Measurements from ENCODE around the gene ENC1. TPM values are rescaled to one million over a fixed set of nuclear protein-coding genes. Genes with fewer than 3 reads are reported as not detected.

The ENC1 gene
- total and polyA plus RNA-seq, 9 donors, result 13.2 to 57.2 (median 27.7) TPM

DNA sequence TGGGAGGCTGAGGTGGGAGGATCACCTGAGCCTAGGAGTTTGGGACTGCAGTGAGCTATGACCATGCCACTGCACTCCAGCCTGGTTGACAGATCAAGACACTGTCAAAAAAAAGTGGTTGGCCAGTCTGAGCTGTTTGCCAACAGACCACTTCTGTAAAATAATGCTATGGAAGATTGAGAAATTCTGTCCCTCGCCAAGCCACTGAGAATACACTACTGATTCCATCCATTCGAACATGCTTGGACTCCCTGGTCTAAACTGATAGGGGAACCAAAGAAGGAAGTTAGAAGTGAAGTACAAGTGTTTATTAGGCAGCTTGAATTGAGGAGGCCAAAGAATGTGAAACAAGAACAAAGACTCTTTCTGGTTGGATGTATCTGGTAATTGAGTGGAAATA is 27.2 kb downstream of the ENC1 start:
- no peak for TF ChIP-seq POLR2A (IDR thresholded peaks at IDR 0.05)
- no peak for TF ChIP-seq EP300 (IDR thresholded peaks at IDR 0.05)
- no peak for TF ChIP-seq CTCF (IDR thresholded peaks at IDR 0.05)

DNA sequence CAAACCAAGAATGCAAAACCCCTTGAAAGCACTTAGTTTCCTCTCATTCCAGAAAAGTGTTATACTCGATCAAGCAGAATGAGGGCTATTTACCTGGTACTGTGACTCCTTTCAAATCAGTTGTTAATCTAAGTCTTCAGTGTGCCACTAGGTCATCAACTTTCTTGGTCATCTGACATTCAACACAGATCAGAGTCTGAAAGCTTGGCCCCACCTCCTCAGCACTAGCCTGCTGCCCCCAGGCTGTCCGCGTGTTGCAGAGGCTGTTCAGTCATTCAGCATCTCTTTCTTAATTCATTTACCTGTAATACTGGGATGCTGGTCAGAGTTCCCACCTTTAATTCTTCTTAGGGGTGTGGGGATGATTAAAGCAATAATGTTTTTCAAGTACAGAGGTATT is 28.5 kb downstream of the ENC1 start:
- TF ChIP-seq POLR2A (IDR thresholded peaks at IDR 0.05) (no peak), CTCF (IDR thresholded peaks at IDR 0.05) (no peak), EP300 (IDR thresholded peaks at IDR 0.05) (no peak)
- WGBS, 3 donors, result 92 to 98% (median 92%) methylated on average over 3 of the region's 3 CpGs

More for the DNA sequence above, 27.2 kb downstream of the ENC1 start:
- Histone ChIP-seq H3K4me3 (no peak overlapping the region), H3K36me3 (no peaks in the 10 kb centered on the region), H3K9me3 (no peaks in the 10 kb centered on the region), H3K27ac (no peak overlapping the region), H3K4me1 (ENCODE audit: insufficient read depth) (peaks cover 6% of the 10 kb centered on the region), H3K27me3 (no peaks in the 10 kb centered on the region)
- no peak for DNase-seq
- intact Hi-C loops (cut with DNase I), result no loop called here
- 87 to 94% (median 92%) methylated on average over 2 of the region's 2 CpGs for WGBS, 3 donors

DNA sequence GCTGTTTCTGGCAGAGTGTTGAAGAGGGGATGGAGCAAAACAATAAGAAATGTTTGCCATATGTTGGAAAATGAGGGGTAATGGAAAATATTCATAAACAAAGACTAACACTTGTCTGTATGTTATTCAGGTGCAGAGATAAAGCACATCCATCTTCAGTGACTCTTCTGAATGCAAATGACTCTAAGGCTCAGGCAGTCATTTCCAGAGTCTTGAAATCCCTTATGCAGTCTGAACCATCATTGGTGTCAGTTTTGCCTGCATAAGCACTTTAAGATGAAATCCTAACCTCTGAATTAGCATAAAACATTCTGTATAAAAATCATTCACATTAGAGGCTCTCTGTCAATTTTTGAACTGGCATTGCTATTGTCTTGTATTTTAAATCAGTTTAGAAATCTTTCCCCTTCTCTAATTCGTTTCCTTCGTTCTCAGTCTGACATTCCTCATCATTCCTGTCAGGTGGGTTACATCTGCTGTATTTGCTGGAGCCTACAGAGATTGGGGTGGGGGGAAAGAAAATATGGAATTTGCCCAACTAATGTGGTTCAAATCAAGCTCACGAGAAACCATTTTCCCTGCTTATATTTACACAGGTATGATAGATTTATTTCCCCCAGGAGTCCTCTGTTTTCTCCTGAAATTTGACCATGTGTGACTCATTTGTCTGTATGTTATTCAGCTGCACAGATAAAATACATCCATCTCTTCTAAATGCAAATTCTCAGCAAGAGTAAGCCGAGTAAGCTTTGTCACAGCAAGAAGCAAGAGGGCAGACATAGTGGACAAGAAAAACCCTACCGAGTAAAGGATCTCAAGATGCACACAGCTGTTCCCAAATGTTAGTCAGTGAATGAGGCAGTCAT is 31.6 kb downstream of the ENC1 start:
- DNase-seq, result no peak
- TF ChIP-seq POLR2A (IDR thresholded peaks at IDR 0.05), result no peak
- no peak for TF ChIP-seq EP300 (IDR thresholded peaks at IDR 0.05)
- no peak for TF ChIP-seq CTCF (IDR thresholded peaks at IDR 0.05)
- no peaks in the 10 kb centered on the region for H3K27me3 ChIP-seq
- H3K27ac ChIP-seq, result no peak overlapping the region
- intact Hi-C loops (cut with DNase I), result loop anchor here in 1 of 4 donors (10.0 kb wide), 1 partner anchor 546 kb away; no protein-coding TSS in a partner anchor
- H3K36me3 ChIP-seq, result no peaks in the 10 kb centered on the region
- H3K4me3 ChIP-seq, result no peak overlapping the region
- WGBS, 3 donors, result 82 to 89% (median 84%) methylated on average over 5 of the region's 5 CpGs
- no peaks in the 10 kb centered on the region for H3K9me3 ChIP-seq
- no peaks in the 10 kb centered on the region for H3K4me1 ChIP-seq (ENCODE audit: insufficient read depth)

More for the DNA sequence above, 28.5 kb downstream of the ENC1 start:
- intact Hi-C loops (cut with DNase I), result no loop called here
- no peak overlapping the region for H3K4me3 ChIP-seq
- no peaks in the 10 kb centered on the region for H3K9me3 ChIP-seq
- H3K27ac ChIP-seq, result no peak overlapping the region
- DNase-seq, result no peak
- H3K36me3 ChIP-seq, result no peaks in the 10 kb centered on the region
- H3K4me1 ChIP-seq (ENCODE audit: insufficient read depth), result peaks cover 6% of the 10 kb centered on the region
- H3K27me3 ChIP-seq, result no peaks in the 10 kb centered on the region

- no peak overlapping the region for H3K27ac ChIP-seq
- WGBS, 3 donors, result 92 to 98% (median 96%) methylated on average over 4 of the region's 4 CpGs
- H3K36me3 ChIP-seq, result no peaks in the 10 kb centered on the region
- no peak for DNase-seq
- H3K27me3 ChIP-seq, result no peaks in the 10 kb centered on the region
- H3K4me1 ChIP-seq (ENCODE audit: insufficient read depth), result no peaks in the 10 kb centered on the region
- H3K4me3 ChIP-seq, result no peak overlapping the region
- no peaks in the 10 kb centered on the region for H3K9me3 ChIP-seq
- intact Hi-C loops (cut with DNase I), result loop anchor here in 1 of 4 donors (10.0 kb wide), 1 partner anchor 549 kb away; no protein-coding TSS in a partner anchor
- no peak for TF ChIP-seq EP300 (IDR thresholded peaks at IDR 0.05)
- no peak for TF ChIP-seq POLR2A (IDR thresholded peaks at IDR 0.05)
- no peak for TF ChIP-seq CTCF (IDR thresholded peaks at IDR 0.05)
These were observed 34.8 kb downstream of the ENC1 start for GRCh38 chr5:74605759-74606158.

Measured in ovary (tissue), 9 donors.